Neural cell (in vitro differentiated cells): ENCODE data around the gene ITGB1BP1. TPM values are rescaled to one million over a fixed set of nuclear protein-coding genes. Genes with fewer than 3 reads are reported as not detected.

ENCODE experiments used
- H2AFZ ChIP-seq: fragments of 200-600, 300-800 bp; sonication (generic), shearing (Covaris generic); 2 replicates; pipeline ENCODE4 v1.6.0; 2014; ENCODE audit warnings: low read depth, mild to moderate bottlenecking, antibody characterized with exemption, low read length, moderate library complexity
- H3F3A ChIP-seq: fragments of 200-600 bp; shearing (Covaris generic); 2 replicates; pipeline ENCODE4 v1.6.1; 2016; ENCODE audit warnings: mild to moderate bottlenecking, moderate library complexity, mixed read lengths, antibody characterized with exemption, low read length; ENCODE audit not compliant: insufficient read depth, poor library complexity, severe bottlenecking
- H3K27ac ChIP-seq: fragments of 200-600, 300-800 bp; sonication (generic), shearing (Covaris generic); 2 replicates; pipeline ENCODE4 v1.5.1; 2014; ENCODE audit warnings: mild to moderate bottlenecking, low read length, moderate library complexity
- H3K27me3 ChIP-seq: fragments of 300-800, 200-600 bp; sonication (generic), shearing (Covaris generic); 2 replicates; pipeline ENCODE4 v1.6.0; 2014; ENCODE audit warnings: mild to moderate bottlenecking, low read depth, low read length, moderate library complexity; ENCODE audit not compliant: insufficient read depth
- H3K36me3 ChIP-seq: fragments of 300-800, 200-600 bp; sonication (generic), shearing (Covaris generic); 2 replicates; pipeline ENCODE4 v1.5.1; 2014; ENCODE audit warnings: mild to moderate bottlenecking, antibody characterized with exemption, low read length, moderate library complexity; ENCODE audit not compliant: insufficient read depth
- H3K4me2 ChIP-seq: fragments of 300-800, 200-600 bp; sonication (generic), shearing (Covaris generic); 2 replicates; pipeline ENCODE4 v1.6.0; 2014; ENCODE audit warnings: mild to moderate bottlenecking, low read length
- H3K4me3 ChIP-seq: fragments of 300-800, 200-600 bp; sonication (generic), shearing (Covaris generic); 2 replicates; pipeline ENCODE4 v1.5.1; 2014; ENCODE audit warnings: mild to moderate bottlenecking, low read length, moderate library complexity
- H3K79me2 ChIP-seq: fragments of 200-600 bp; shearing (Covaris generic); replicated peaks from 2 replicates; pipeline ENCODE4 v1.6.0; 2014; ENCODE audit warnings: mild to moderate bottlenecking, low read length, moderate library complexity; ENCODE audit not compliant: insufficient read depth
- H3K9ac ChIP-seq: fragments of 300-800, 200-600 bp; sonication (generic), shearing (Covaris generic); 2 replicates; pipeline ENCODE4 v1.6.1; 2016; ENCODE audit warnings: mild to moderate bottlenecking, low read length, mixed read lengths
- H3K9me2 ChIP-seq: fragments of 200-600 bp; shearing (Covaris generic); 2 replicates; pipeline ENCODE4 v1.6.1; 2016; ENCODE audit warnings: mild to moderate bottlenecking, low read length, mixed read lengths; ENCODE audit not compliant: insufficient read depth
- H3K9me3 ChIP-seq: fragments of 200-600, 300-800 bp; sonication (generic), shearing (Covaris generic); 2 replicates; pipeline ENCODE4 v1.6.1; 2016; ENCODE audit warnings: mild to moderate bottlenecking, mixed run types, low read length, moderate library complexity, mixed read lengths
- H4K20me1 ChIP-seq: fragments of 200-600 bp; shearing (Covaris generic); 2 replicates; pipeline ENCODE4 v1.6.1; 2016; ENCODE audit warnings: mild to moderate bottlenecking, mixed run types; ENCODE audit not compliant: insufficient read depth
- EP300 ChIP-seq: fragments of 450-650 bp; conservative IDR thresholded peaks from 2 replicates; pipeline ENCODE4 v1.6.1; 2014; ENCODE audit warnings: antibody characterized with exemption, mild to moderate bottlenecking, moderate library complexity; ENCODE audit not compliant: poor library complexity, severe bottlenecking
- EZH2 ChIP-seq: fragments of 200-600, 300-800 bp; shearing (Covaris generic), sonication (generic); IDR thresholded peaks from 2 replicates; pipeline ENCODE4 v1.6.1; 2014; ENCODE audit warnings: antibody characterized with exemption, low read length, borderline replicate concordance, mild to moderate bottlenecking; ENCODE audit not compliant: insufficient read depth, poor library complexity, severe bottlenecking
- MXI1 ChIP-seq: fragments of 450-650 bp; conservative IDR thresholded peaks from 2 replicates; pipeline ENCODE4 v1.6.1; 2014; ENCODE audit warnings: antibody characterized with exemption, mild to moderate bottlenecking; ENCODE audit not compliant: poor library complexity, severe bottlenecking
- POLR2AphosphoS5 ChIP-seq: IDR thresholded peaks from 2 replicates; pipeline ENCODE4 v1.6.1; 2012
- RAD21 ChIP-seq: fragments of 450-650 bp; conservative IDR thresholded peaks from 2 replicates; pipeline ENCODE4 v1.6.1; 2014; ENCODE audit warnings: antibody characterized with exemption, mild to moderate bottlenecking, moderate library complexity
- SMC3 ChIP-seq: fragments of 450-650 bp; conservative IDR thresholded peaks from 2 replicates; pipeline ENCODE4 v1.6.1; 2014; ENCODE audit warnings: antibody characterized with exemption, mild to moderate bottlenecking, moderate library complexity; ENCODE audit not compliant: poor library complexity
- TAF1 ChIP-seq: IDR thresholded peaks from 2 replicates; pipeline ENCODE4 v1.6.1; 2012; ENCODE audit warnings: low read depth
- polyA plus RNA-seq: library from polyadenylated mRNA; depleted of rRNA; stranded (reverse); fragments of >200 nt; gene quantifications from 2 replicates; pipeline ENCODE4 v1.2.3, GENCODE V29; 2014
- TF ChIP-seq, protein P1 (sequence below): fragments of 450-650 bp; IDR thresholded peaks from 2 replicates; pipeline ENCODE4 v1.5.1; 2014; ENCODE audit warnings: antibody characterized with exemption, mild to moderate bottlenecking, moderate library complexity; ENCODE audit not compliant: poor library complexity, severe bottlenecking
- TF ChIP-seq, protein P2 (sequence below): IDR thresholded peaks from 2 replicates; pipeline ENCODE4 v1.6.1; 2012; ENCODE audit warnings: borderline replicate concordance

ITGB1BP1 gene
- polyA plus RNA-seq, 1 donor from 2014 or later = 98.0 TPM

DNA sequence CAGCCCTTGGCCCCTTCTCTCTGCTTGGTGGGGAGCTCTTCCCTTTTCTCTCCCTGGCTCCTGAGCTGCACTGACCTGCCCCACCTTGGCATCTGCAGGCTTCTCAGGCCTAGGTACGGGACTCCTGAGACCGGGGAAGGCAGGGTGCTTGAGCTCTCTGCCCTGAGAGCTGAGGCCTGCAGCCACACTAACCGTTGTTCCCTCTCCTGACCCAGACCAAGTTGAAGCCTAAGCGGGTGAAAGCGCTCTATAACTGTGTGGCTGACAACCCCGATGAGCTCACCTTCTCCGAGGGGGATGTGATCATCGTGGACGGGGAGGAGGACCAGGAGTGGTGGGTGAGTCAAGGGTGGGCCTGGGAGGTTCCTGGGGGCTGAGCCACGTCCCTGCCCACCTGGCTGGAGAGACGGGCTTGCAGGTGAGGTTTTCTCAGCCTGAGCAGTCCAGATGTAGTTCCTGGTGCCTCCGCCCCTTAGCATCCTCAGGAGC lies 22.2 kb downstream of the ITGB1BP1 start:
- Histone ChIP-seq H3K4me2 (no peak overlapping the region), H3K9ac (no peak overlapping the region), H2AFZ (no peak overlapping the region), H3K4me3 (no peak overlapping the region), H3K27me3 (no peaks in the 10 kb centered on the region), H3F3A (no peaks in the 10 kb centered on the region), H3K79me2 (no peaks in the 10 kb centered on the region), H4K20me1 (no peaks in the 10 kb centered on the region), H3K9me3 (no peaks in the 10 kb centered on the region), H3K27ac (no peak overlapping the region), H3K36me3 (peaks cover 5% of the 10 kb centered on the region), H3K9me2 (no peaks in the 10 kb centered on the region)
- TF ChIP-seq, protein P1, sequence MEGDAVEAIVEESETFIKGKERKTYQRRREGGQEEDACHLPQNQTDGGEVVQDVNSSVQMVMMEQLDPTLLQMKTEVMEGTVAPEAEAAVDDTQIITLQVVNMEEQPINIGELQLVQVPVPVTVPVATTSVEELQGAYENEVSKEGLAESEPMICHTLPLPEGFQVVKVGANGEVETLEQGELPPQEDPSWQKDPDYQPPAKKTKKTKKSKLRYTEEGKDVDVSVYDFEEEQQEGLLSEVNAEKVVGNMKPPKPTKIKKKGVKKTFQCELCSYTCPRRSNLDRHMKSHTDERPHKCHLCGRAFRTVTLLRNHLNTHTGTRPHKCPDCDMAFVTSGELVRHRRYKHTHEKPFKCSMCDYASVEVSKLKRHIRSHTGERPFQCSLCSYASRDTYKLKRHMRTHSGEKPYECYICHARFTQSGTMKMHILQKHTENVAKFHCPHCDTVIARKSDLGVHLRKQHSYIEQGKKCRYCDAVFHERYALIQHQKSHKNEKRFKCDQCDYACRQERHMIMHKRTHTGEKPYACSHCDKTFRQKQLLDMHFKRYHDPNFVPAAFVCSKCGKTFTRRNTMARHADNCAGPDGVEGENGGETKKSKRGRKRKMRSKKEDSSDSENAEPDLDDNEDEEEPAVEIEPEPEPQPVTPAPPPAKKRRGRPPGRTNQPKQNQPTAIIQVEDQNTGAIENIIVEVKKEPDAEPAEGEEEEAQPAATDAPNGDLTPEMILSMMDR = no peak
- TF ChIP-seq, protein P2, sequence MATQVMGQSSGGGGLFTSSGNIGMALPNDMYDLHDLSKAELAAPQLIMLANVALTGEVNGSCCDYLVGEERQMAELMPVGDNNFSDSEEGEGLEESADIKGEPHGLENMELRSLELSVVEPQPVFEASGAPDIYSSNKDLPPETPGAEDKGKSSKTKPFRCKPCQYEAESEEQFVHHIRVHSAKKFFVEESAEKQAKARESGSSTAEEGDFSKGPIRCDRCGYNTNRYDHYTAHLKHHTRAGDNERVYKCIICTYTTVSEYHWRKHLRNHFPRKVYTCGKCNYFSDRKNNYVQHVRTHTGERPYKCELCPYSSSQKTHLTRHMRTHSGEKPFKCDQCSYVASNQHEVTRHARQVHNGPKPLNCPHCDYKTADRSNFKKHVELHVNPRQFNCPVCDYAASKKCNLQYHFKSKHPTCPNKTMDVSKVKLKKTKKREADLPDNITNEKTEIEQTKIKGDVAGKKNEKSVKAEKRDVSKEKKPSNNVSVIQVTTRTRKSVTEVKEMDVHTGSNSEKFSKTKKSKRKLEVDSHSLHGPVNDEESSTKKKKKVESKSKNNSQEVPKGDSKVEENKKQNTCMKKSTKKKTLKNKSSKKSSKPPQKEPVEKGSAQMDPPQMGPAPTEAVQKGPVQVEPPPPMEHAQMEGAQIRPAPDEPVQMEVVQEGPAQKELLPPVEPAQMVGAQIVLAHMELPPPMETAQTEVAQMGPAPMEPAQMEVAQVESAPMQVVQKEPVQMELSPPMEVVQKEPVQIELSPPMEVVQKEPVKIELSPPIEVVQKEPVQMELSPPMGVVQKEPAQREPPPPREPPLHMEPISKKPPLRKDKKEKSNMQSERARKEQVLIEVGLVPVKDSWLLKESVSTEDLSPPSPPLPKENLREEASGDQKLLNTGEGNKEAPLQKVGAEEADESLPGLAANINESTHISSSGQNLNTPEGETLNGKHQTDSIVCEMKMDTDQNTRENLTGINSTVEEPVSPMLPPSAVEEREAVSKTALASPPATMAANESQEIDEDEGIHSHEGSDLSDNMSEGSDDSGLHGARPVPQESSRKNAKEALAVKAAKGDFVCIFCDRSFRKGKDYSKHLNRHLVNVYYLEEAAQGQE = no peak
- no peak for TF ChIP-seq SMC3
- TF ChIP-seq POLR2AphosphoS5 = no peak
- TF ChIP-seq TAF1 = no peak
- no peak for TF ChIP-seq RAD21
- TF ChIP-seq EZH2 = no peak
- TF ChIP-seq EP300 = no peak
- TF ChIP-seq MXI1 = no peak

DNA sequence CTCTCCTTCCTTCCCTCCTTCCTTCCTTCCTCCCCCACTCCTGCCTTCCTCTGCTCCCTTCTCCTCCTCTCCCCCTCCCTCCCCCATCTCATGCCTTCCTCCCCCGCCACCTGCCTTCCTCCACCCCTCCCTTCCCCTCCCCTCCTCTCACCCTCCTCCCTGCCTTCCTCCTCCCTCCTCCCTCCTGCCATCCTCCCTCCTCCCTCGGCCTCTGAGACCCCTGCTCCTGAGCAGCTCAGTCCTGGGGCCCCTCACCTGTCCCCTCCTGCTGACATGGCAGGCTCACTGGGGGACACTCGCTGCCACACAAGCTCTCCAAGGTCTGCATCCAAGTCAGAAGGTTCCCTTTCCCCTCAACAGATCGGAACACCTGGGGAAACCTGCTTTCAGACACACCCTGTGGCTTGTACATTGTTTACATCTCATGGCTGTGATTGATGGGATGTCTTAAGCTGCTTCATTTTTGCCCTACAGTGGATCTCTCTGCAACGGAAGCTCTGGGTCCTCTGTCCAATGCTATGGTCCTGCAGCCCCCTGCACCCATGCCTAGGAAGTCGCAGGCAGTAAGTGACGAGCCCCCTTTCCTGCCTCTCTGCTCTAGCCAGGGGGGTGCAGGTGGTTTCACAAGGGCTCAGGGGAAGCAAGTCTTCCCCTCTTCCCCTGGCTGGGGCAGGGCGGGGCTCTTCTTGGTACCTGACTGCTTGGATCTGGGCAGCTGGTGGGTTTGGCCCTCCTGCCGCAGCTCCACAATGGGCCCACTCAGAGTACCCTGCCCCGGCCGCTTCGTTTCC lies 22.9 kb downstream of the ITGB1BP1 start:
- Histone ChIP-seq H3K27me3 (no peaks in the 10 kb centered on the region), H3K4me3 (no peak overlapping the region), H3K79me2 (no peaks in the 10 kb centered on the region), H3K9me3 (no peaks in the 10 kb centered on the region), H3K9ac (no peak overlapping the region), H2AFZ (no peak overlapping the region), H3F3A (no peaks in the 10 kb centered on the region), H3K36me3 (peaks cover 5% of the 10 kb centered on the region), H4K20me1 (no peaks in the 10 kb centered on the region), H3K4me2 (no peak overlapping the region), H3K9me2 (no peaks in the 10 kb centered on the region), H3K27ac (no peak overlapping the region)
- TF ChIP-seq TAF1 = no peak
- TF ChIP-seq EZH2 = no peak
- TF ChIP-seq, protein P1 = no peak
- no peak for TF ChIP-seq EP300
- TF ChIP-seq SMC3 = no peak
